ENCODE results near the gene SP100. TPM values are rescaled to one million over a fixed set of nuclear protein-coding genes. Genes with fewer than 3 reads are reported as not detected.

The SP100 gene
- total RNA-seq, 1 donor from 2014 or later: 64.8 TPM

- H3K4me3 ChIP-seq: no peak overlapping the region
- H3K27me3 ChIP-seq: no peaks in the 10 kb centered on the region
- intact Hi-C loops (cut with DNase I): no loop called here
- H3K9me3 ChIP-seq: no peaks in the 10 kb centered on the region
- DNase-seq (ENCODE audit: extremely low spot score in 2 of 2): no peak
- no peak overlapping the region for H3K27ac ChIP-seq
- no peaks in the 10 kb centered on the region for H3K4me1 ChIP-seq
- no peaks in the 10 kb centered on the region for H3K36me3 ChIP-seq
- TF ChIP-seq CTCF (IDR thresholded peaks at IDR 0.05): no peak
- TF ChIP-seq POLR2AphosphoS5 (IDR thresholded peaks at IDR 0.05; ENCODE audit: insufficient read depth in 1 of 2, low read depth in 1 of 2): no peak
- TF ChIP-seq POLR2A (IDR thresholded peaks at IDR 0.05): no peak
Observed at GRCh38 chr2:230575642-230576324, 159.8 kb downstream of the SP100 start.

GRCh38 chr2:230577114-230577513 is 161.1 kb downstream of the SP100 start:
- no peaks in the 10 kb centered on the region for H3K36me3 ChIP-seq
- no peak for DNase-seq (ENCODE audit: extremely low spot score in 2 of 2)
- TF ChIP-seq CTCF (IDR thresholded peaks at IDR 0.05): no peak
- TF ChIP-seq POLR2A (IDR thresholded peaks at IDR 0.05): no peak
- no peaks in the 10 kb centered on the region for H3K4me1 ChIP-seq
- no peaks in the 10 kb centered on the region for H3K27me3 ChIP-seq
- intact Hi-C loops (cut with DNase I): no loop called here
- H3K9me3 ChIP-seq: no peaks in the 10 kb centered on the region
- H3K27ac ChIP-seq: no peak overlapping the region
- no peak overlapping the region for H3K4me3 ChIP-seq

GRCh38 chr2:230578106-230578505 is 162.1 kb downstream of the SP100 start:
- no peak overlapping the region for H3K27ac ChIP-seq
- H3K27me3 ChIP-seq: no peaks in the 10 kb centered on the region
- H3K4me1 ChIP-seq: no peaks in the 10 kb centered on the region
- no peaks in the 10 kb centered on the region for H3K36me3 ChIP-seq
- no peak overlapping the region for H3K4me3 ChIP-seq
- intact Hi-C loops (cut with DNase I): no loop called here
- DNase-seq (ENCODE audit: extremely low spot score in 2 of 2): no peak
- H3K9me3 ChIP-seq: no peaks in the 10 kb centered on the region
- TF ChIP-seq POLR2A (IDR thresholded peaks at IDR 0.05): no peak
- no peak for TF ChIP-seq CTCF (IDR thresholded peaks at IDR 0.05)
- TF ChIP-seq POLR2AphosphoS5 (IDR thresholded peaks at IDR 0.05; ENCODE audit: insufficient read depth in 1 of 2, low read depth in 1 of 2): no peak

GRCh38 chr2:230582851-230583283 is 166.9 kb downstream of the SP100 start:
- Histone ChIP-seq H3K27me3 (no peaks in the 10 kb centered on the region), H3K9me3 (no peaks in the 10 kb centered on the region), H3K36me3 (no peaks in the 10 kb centered on the region), H3K27ac (no peak overlapping the region), H3K4me3 (no peak overlapping the region), H3K4me1 (no peaks in the 10 kb centered on the region)
- no peak for DNase-seq (ENCODE audit: extremely low spot score in 2 of 2)
- TF ChIP-seq POLR2A (IDR thresholded peaks at IDR 0.05): no peak
- TF ChIP-seq POLR2AphosphoS5 (IDR thresholded peaks at IDR 0.05; ENCODE audit: insufficient read depth in 1 of 2, low read depth in 1 of 2): no peak
- no peak for TF ChIP-seq CTCF (IDR thresholded peaks at IDR 0.05)
- intact Hi-C loops (cut with DNase I): no loop called here

GRCh38 chr2:230583581-230583980 is 167.6 kb downstream of the SP100 start:
- TF ChIP-seq POLR2AphosphoS5 (IDR thresholded peaks at IDR 0.05; ENCODE audit: insufficient read depth in 1 of 2, low read depth in 1 of 2): no peak
- no peak for TF ChIP-seq CTCF (IDR thresholded peaks at IDR 0.05)
- TF ChIP-seq POLR2A (IDR thresholded peaks at IDR 0.05): no peak
- intact Hi-C loops (cut with DNase I): no loop called here

More at GRCh38 chr2:230583581-230583980, 167.6 kb downstream of the SP100 start:
- no peak overlapping the region for H3K27ac ChIP-seq
- H3K36me3 ChIP-seq: no peaks in the 10 kb centered on the region
- H3K9me3 ChIP-seq: no peaks in the 10 kb centered on the region
- DNase-seq (ENCODE audit: extremely low spot score in 2 of 2): no peak
- no peaks in the 10 kb centered on the region for H3K27me3 ChIP-seq
- H3K4me1 ChIP-seq: no peaks in the 10 kb centered on the region
- H3K4me3 ChIP-seq: no peak overlapping the region

Data from vagina (tissue), 2 donors.